WI38 (cell line): Measurements from ENCODE around the gene ABCC5.

ENCODE experiments used
- H3K4me3 ChIP-seq: 2 replicates; pipeline ENCODE4 v1.5.1; 2011; ENCODE audit warnings: low read depth, mild to moderate bottlenecking, control low read depth, low read length
- TF ChIP-seq, protein P1 (sequence below): IDR thresholded peaks from 2 replicates; pipeline ENCODE4 v1.5.1; 2012; ENCODE audit warnings: low read depth, mild to moderate bottlenecking, control low read depth, low read length

The ABCC5 gene

DNA sequence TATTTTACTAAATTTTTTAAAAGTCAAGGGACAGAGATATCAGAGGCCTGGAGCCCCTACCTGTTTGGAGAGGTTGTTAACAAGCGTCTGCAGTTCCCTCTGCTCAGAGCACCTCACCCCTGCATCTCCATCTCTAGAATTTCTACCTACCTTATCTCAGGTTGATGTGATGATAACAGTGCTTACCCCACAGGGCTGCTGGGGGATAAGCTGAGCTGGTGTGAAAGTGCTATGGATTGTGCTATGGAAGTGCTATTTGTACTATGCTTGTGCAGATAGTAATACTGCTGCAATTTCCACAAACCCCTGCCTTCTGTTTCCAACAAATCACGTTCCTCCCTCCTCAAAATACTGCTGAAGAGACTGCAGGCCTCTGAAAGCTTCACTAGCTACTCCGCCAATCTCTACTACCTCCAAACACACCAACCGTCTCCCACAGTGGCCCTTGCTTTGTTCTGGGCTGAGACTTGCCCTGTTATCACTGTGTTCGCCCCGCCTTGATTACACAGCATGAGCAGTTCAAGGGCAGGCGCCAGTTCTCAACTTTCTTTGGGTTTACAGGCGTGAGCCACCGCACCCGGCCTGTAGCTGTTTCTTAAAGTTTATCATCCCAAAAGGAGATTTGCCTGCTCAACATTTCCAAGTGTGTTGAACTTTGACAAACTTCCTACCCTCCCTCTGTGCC is 104.6 kb downstream of the ABCC5 start:
- no peak overlapping the region for H3K4me3 ChIP-seq
- TF ChIP-seq, protein P1, sequence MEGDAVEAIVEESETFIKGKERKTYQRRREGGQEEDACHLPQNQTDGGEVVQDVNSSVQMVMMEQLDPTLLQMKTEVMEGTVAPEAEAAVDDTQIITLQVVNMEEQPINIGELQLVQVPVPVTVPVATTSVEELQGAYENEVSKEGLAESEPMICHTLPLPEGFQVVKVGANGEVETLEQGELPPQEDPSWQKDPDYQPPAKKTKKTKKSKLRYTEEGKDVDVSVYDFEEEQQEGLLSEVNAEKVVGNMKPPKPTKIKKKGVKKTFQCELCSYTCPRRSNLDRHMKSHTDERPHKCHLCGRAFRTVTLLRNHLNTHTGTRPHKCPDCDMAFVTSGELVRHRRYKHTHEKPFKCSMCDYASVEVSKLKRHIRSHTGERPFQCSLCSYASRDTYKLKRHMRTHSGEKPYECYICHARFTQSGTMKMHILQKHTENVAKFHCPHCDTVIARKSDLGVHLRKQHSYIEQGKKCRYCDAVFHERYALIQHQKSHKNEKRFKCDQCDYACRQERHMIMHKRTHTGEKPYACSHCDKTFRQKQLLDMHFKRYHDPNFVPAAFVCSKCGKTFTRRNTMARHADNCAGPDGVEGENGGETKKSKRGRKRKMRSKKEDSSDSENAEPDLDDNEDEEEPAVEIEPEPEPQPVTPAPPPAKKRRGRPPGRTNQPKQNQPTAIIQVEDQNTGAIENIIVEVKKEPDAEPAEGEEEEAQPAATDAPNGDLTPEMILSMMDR: no peak

DNA sequence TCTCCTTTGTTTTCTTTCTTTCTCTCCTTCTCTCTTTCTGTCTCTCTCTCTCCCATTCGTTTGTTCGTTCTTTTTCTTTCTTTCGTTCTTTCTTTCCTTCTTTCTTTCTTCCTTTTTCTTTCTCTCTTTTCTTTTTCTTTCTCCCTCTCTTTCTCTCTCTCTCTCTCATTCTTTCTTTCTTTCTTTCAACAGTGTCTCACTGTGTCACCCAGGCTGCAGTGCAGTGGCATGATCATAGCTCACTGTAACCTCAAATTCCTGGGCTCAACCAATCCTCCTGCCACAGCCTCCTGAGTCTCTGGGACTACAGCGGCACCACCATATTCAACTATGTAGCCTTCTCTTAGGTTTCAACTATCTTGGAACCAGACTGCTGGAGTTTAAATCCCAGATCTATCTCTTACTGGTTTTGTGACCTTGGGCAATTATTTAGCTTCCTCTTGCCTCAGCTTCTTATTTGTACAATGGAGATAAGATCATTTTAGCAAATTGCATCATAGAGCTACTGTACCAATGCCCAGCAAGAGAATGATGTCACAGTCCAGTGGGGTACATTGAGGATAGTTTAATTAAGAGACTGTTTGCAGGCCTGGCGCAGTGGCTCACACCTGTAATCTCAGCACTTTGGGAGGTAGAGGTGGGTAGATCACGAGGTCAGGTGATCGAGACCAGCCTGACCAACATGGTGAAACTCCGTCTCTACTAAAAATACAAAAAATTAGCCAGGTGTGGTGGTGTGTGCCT is 105.7 kb downstream of the ABCC5 start:
- TF ChIP-seq, protein P1: no peak

DNA sequence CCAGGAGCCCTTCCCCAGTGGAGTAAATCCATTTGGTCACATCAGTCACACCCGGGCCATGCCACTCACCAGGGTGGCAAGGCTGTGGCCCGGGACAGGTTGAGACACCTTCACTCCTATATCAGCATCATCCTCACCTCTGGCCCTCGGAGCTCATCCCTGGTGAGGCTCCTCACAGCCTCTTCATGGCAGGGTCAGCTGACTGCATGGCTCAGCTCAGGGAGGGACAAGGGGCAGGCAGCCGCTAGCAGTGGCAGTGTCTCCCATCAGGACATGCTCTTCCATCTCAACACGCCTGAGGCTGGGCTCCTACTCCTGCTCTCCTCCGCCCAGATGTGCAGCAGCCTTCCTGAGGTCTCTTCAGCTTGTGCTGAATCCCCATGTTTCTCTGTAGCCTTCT is 106.6 kb downstream of the ABCC5 start:
- TF ChIP-seq, protein P1: no peak
- no peak overlapping the region for H3K4me3 ChIP-seq

More for the DNA sequence above, 105.7 kb downstream of the ABCC5 start:
- no peak overlapping the region for H3K4me3 ChIP-seq

DNA sequence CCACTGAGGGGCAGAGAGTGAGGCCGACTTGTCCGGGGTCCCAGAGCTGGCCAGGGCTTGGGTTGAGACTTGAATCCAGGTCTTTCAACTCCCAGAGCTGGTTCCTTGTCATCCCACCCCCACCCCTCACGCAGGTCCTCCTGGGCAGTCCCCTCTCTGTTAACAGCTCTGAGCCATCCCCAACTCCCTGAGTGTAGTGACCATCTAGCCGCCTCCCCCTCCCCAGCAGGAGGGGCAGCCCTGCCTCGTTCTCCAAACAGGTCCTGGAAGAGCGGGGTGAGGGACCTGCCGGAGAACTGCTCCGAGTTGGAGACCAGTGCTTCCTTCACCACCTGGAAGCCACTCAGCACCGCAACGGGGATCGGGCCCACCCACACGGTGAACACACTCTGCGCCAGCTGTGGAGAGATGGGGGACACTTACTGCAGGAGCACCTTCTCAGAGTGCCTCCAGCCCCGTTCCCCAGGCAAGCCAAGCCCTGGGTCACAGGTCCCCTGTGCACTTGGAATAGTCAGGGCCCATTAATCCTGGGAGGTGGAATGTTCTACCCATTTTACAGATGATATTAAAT is 108.6 kb downstream of the ABCC5 start:
- TF ChIP-seq, protein P1: no peak
- H3K4me3 ChIP-seq: no peak overlapping the region

DNA sequence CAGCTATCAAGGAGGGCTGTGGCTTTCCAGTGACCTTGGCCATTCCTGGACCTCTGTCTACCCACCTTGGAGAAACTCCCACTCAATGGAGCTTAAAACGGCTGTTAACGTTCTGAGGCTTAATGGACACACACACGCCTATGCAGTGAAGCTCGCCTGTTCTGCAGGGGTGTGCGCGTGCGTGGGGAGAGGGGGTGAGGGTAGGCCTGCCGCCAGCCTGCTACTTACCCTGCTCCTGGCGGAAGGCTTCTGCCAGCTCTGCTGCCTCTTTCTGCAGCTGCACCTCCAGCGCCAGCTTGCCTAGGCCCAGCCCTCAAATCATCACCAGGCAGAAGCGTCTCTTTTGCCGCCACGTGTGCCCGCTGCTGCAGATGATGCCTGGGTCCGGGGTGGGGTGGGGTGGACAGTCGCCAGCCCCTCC is 109.8 kb downstream of the ABCC5 start:
- TF ChIP-seq, protein P1: no peak
- no peak overlapping the region for H3K4me3 ChIP-seq

DNA sequence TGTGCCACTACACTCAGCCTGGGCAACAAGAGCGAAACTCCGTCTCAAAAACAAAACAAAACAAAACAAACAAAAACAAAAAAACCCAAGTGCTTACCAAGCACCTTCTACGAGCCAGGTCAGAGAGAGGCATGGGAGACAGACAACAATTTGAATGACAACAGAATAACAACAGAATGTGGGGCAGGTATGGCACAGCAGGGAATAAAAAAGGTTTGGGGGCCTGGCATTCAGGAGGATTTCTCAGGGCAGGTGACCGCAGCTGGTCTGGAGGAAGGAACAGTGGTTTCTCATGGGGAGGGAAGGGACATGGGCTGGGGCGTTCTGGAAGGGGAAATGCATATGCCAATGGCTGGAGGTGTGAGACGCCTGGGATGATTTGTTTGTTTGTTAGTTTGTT is 110.5 kb downstream of the ABCC5 start:
- no peak overlapping the region for H3K4me3 ChIP-seq
- TF ChIP-seq, protein P1: no peak
